GM06990 (cell line): ENCODE results near the gene IGF1R.

Experiments used
- DNase-seq: peaks from one replicate; pipeline ENCODE4 v3.0.0-alpha.2; 2011; ENCODE audit not compliant: insufficient read length; ENCODE audit errors: extremely low read depth
- H3K27me3 ChIP-seq: replicated peaks from 2 replicates; pipeline ENCODE4 v1.6.0; 2011; ENCODE audit warnings: low read length; ENCODE audit not compliant: control insufficient read depth, insufficient read depth
- H3K36me3 ChIP-seq: 2 replicates; pipeline ENCODE4 v1.5.1; 2011; ENCODE audit warnings: low read length; ENCODE audit not compliant: control insufficient read depth, insufficient read depth
- H3K4me3 ChIP-seq: replicated peaks from 2 replicates; pipeline ENCODE4 v1.5.1; 2011; ENCODE audit warnings: low read depth, mild to moderate bottlenecking, control low read depth, low read length
- TF ChIP-seq, protein P1 (sequence below): IDR thresholded peaks from 2 replicates; pipeline ENCODE4 v1.5.1; 2011; ENCODE audit warnings: low read length, control low read depth, mild to moderate bottlenecking, inconsistent platforms; ENCODE audit not compliant: insufficient read depth, poor library complexity, severe bottlenecking

IGF1R gene

DNA sequence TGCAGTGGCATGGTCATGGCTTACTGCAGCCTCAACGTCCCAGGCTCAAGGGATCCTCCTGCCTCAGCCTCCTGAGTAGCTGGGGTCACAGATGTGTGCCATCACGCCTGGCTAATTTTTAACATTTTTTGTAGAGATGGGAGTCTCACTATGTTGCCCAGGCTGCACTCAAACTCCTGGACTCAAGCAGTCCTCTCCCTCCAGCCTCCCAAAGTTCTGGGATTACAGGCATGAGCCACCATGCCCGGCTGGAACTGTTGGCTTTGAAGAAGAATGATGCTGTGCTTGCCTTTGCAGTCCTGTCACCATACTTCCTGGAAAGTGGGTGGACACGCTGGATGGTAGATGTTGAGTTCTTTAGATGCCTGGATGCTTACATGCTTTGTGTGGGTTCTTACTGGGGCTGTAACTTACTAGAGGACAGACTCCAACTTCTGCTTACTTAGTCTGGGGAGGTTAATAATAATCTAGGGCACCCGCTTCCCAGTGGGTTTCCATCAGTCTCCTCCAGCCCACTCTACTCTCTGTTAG lies 36.7 kb downstream of the IGF1R start:
- Histone ChIP-seq H3K36me3 (no peaks in the 10 kb centered on the region), H3K4me3 (no peak overlapping the region), H3K27me3 (no peaks in the 10 kb centered on the region)
- no peak for DNase-seq
- TF ChIP-seq, protein P1, sequence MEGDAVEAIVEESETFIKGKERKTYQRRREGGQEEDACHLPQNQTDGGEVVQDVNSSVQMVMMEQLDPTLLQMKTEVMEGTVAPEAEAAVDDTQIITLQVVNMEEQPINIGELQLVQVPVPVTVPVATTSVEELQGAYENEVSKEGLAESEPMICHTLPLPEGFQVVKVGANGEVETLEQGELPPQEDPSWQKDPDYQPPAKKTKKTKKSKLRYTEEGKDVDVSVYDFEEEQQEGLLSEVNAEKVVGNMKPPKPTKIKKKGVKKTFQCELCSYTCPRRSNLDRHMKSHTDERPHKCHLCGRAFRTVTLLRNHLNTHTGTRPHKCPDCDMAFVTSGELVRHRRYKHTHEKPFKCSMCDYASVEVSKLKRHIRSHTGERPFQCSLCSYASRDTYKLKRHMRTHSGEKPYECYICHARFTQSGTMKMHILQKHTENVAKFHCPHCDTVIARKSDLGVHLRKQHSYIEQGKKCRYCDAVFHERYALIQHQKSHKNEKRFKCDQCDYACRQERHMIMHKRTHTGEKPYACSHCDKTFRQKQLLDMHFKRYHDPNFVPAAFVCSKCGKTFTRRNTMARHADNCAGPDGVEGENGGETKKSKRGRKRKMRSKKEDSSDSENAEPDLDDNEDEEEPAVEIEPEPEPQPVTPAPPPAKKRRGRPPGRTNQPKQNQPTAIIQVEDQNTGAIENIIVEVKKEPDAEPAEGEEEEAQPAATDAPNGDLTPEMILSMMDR = no peak

- Histone ChIP-seq H3K36me3 (no peaks in the 10 kb centered on the region), H3K27me3 (no peaks in the 10 kb centered on the region), H3K4me3 (no peak overlapping the region)
- TF ChIP-seq, protein P1 = no peak
- no peak for DNase-seq
These were observed 38.6 kb downstream of the IGF1R start for GRCh38 chr15:98686983-98687382.

- Histone ChIP-seq H3K4me3 (no peak overlapping the region), H3K36me3 (no peaks in the 10 kb centered on the region), H3K27me3 (no peaks in the 10 kb centered on the region)
- DNase-seq = no peak
- TF ChIP-seq, protein P1 = no peak
These were observed 41.1 kb downstream of the IGF1R start for GRCh38 chr15:98689431-98689861.

DNA sequence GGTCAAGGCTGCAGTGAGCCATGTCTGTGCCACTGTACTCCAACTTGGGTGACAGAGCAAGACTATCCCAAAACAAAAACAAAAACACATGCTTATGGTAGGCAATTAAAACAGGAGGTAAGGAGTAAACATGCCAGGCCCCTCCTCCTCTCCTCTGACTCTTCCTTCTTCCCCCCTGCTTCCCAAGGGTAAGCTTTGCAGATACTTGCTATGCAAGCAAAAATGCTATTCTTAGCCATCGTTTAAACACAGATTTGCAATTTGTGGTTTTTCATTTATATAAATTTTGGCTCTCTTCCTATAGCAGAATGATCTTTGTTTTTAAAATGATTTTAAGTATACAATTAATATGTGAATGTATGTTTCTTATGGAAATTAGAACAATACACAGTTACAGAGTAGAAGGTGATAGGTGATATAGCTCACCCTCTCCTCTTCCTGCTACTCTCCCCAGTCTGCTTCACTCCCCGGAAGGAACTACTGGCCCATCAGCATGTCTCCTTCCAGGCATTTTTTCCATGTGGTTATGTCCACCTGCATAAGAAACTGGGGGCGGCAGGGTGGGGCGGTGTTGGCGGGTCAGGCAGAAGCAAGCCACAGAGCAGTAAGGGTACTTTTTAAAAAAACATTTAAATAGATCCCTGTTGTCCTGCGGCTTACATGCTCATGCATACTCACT lies 42.1 kb downstream of the IGF1R start:
- DNase-seq = no peak
- Histone ChIP-seq H3K27me3 (no peaks in the 10 kb centered on the region), H3K36me3 (no peaks in the 10 kb centered on the region), H3K4me3 (no peak overlapping the region)
- TF ChIP-seq, protein P1 = no peak

DNA sequence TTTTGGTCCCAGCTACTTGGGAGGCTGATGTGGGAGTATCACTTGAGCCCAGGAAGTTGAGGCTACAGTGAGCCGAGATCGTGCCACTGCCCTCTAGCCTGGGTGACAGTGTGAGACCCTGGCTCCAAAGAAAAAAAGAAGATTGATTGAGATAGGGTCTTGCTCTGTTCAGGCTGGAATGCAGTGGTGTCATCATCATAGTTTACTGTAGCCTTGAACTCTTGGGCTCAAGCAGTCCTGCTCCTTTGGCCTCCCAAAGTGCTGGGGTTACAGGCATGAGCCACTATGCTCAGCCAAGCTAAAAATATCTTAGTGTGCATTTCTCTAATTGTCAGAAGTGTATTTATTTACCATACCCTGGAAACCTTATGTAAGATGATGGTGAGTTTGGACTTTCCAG lies 43.9 kb downstream of the IGF1R start:
- Histone ChIP-seq H3K4me3 (no peak overlapping the region), H3K27me3 (no peaks in the 10 kb centered on the region), H3K36me3 (no peaks in the 10 kb centered on the region)
- DNase-seq = no peak
- TF ChIP-seq, protein P1 = no peak

DNA sequence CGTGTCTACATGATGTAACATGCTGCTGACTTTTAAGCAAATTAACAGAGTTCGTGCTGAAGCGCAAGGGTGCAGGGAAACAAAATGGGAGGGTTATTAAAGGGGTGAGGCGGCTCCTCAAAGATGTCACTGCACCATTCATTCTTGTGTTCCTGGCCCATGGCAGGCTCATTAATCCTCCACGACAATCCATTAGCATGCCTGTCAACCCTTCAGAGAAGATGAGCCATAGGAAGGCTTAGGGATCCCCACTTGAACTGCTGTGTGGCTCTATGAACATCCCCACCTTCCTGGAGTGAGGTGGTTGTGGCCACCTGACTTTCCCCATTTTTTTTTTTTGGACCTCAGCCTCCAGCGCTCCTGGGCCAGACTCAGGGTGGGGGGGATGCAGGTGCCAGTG lies 45.8 kb downstream of the IGF1R start:
- no peak overlapping the region for H3K4me3 ChIP-seq
- no peaks in the 10 kb centered on the region for H3K36me3 ChIP-seq
- no peaks in the 10 kb centered on the region; the same call in 1 of the 2 replicates for H3K27me3 ChIP-seq
- no peak for DNase-seq
- TF ChIP-seq, protein P1 = no peak
